Measurements from ENCODE around the gene RASGRP1.

The RASGRP1 gene

DNA sequence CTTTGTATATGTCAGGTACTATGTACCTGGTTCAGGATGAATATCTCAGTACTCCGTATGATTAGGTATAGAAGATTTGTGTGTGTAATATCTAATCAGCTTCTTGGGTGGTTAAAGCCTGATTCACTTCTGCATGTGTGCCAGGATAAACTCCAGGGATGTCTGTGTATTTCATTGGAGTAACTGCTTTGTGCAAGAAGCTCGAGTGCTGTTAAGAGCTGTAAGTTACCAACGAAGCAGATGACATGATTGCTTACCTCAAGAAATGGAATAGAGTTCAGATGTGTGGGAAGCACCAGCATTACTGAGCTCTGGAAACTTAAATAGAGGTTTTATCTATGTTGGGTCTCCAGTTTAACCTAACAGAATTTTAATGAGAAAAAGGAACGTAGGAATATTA lies 87.0 kb downstream of the RASGRP1 start:
- no peaks in the 10 kb centered on the region for H3K4me1 ChIP-seq (ENCODE audit: insufficient read depth, low read length, severe bottlenecking)
- H3K4me2 ChIP-seq (ENCODE audit: low read length): no peak overlapping the region
- no peaks in the 10 kb centered on the region for H3K27me3 ChIP-seq (ENCODE audit: insufficient read depth, low read length)
- no peak overlapping the region for H3K9ac ChIP-seq (ENCODE audit: low read length)
- H4K20me1 ChIP-seq (ENCODE audit: insufficient read depth, low read length): no peaks in the 10 kb centered on the region
- peaks cover 60% of the 10 kb centered on the region for H3K36me3 ChIP-seq (ENCODE audit: insufficient read depth, low read length)
- no peak for TF ChIP-seq EZH2 (IDR thresholded peaks at IDR 0.05; ENCODE audit: borderline replicate concordance, low read length)
- no peak for TF ChIP-seq CTCF (IDR thresholded peaks at IDR 0.05; ENCODE audit: low read length)
- H3K27ac ChIP-seq (ENCODE audit: low read depth, low read length, poor library complexity, severe bottlenecking): no peak overlapping the region
- no peaks in the 10 kb centered on the region for H3K79me2 ChIP-seq (ENCODE audit: insufficient read depth, low read length)
- no peak overlapping the region for H3K4me3 ChIP-seq (ENCODE audit: low read depth, low read length, poor library complexity, severe bottlenecking)
- no peaks in the 10 kb centered on the region for H3F3A ChIP-seq (ENCODE audit: insufficient read depth, low read length)
- H3K9me3 ChIP-seq (ENCODE audit: low read length): no peaks in the 10 kb centered on the region
- no peak overlapping the region for H2AFZ ChIP-seq (ENCODE audit: low read length)
- H3K9me2 ChIP-seq (ENCODE audit: low read depth, low read length): no peaks in the 10 kb centered on the region

DNA sequence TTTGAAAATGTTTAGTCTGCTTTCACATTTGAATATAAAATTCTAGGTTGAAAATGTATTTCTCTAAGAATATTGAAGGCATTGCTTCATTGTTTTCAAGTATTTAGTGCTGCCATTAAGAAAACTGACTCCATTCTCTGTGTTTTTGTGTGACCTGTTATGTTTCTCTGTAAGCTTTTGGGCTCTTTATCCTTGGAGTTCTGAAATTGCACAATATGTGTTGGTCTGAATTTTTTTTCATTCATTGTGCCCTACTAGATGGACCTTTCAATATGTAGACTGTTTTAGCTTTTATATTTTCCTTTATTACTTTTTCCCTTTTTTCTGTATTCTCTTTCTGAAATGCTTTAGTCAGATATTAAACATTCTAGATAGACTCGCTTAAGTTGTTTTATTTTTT lies 88.5 kb downstream of the RASGRP1 start:
- Histone ChIP-seq H2AFZ (ENCODE audit: low read length) (no peak overlapping the region), H3K9me2 (ENCODE audit: low read depth, low read length) (no peaks in the 10 kb centered on the region), H3K79me2 (ENCODE audit: insufficient read depth, low read length) (no peaks in the 10 kb centered on the region), H3K36me3 (ENCODE audit: insufficient read depth, low read length) (peaks cover 53% of the 10 kb centered on the region), H3K27ac (ENCODE audit: low read depth, low read length, poor library complexity, severe bottlenecking) (no peak overlapping the region), H3K9me3 (ENCODE audit: low read length) (no peaks in the 10 kb centered on the region), H3K4me1 (ENCODE audit: insufficient read depth, low read length, severe bottlenecking) (no peaks in the 10 kb centered on the region), H3K9ac (ENCODE audit: low read length) (no peak overlapping the region), H3K4me3 (ENCODE audit: low read depth, low read length, poor library complexity, severe bottlenecking) (no peak overlapping the region), H4K20me1 (ENCODE audit: insufficient read depth, low read length) (no peaks in the 10 kb centered on the region), H3F3A (ENCODE audit: insufficient read depth, low read length) (0 out of 2 replicates have a peak, but pooled peaks cover 3% of the 10 kb centered on the region), H3K27me3 (ENCODE audit: insufficient read depth, low read length) (no peaks in the 10 kb centered on the region), H3K4me2 (ENCODE audit: low read length) (no peak overlapping the region)
- no peak for TF ChIP-seq EZH2 (IDR thresholded peaks at IDR 0.05; ENCODE audit: borderline replicate concordance, low read length)
- TF ChIP-seq CTCF (IDR thresholded peaks at IDR 0.05; ENCODE audit: low read length): no peak

- Histone ChIP-seq H3K36me3 (ENCODE audit: insufficient read depth, low read length) (peaks cover 58% of the 10 kb centered on the region), H4K20me1 (ENCODE audit: insufficient read depth, low read length) (no peaks in the 10 kb centered on the region), H2AFZ (ENCODE audit: low read length) (no peak overlapping the region)
Measured at GRCh38 chr15:38475361-38475760, 89.3 kb downstream of the RASGRP1 start.

More at GRCh38 chr15:38475361-38475760, 89.3 kb downstream of the RASGRP1 start:
- Histone ChIP-seq H3K9me3 (ENCODE audit: low read length) (no peaks in the 10 kb centered on the region), H3K4me2 (ENCODE audit: low read length) (no peak overlapping the region), H3K27ac (ENCODE audit: low read depth, low read length, poor library complexity, severe bottlenecking) (no peak overlapping the region), H3K9ac (ENCODE audit: low read length) (no peak overlapping the region), H3K79me2 (ENCODE audit: insufficient read depth, low read length) (no peaks in the 10 kb centered on the region), H3K27me3 (ENCODE audit: insufficient read depth, low read length) (no peaks in the 10 kb centered on the region), H3K4me3 (ENCODE audit: low read depth, low read length, poor library complexity, severe bottlenecking) (no peak overlapping the region), H3K4me1 (ENCODE audit: insufficient read depth, low read length, severe bottlenecking) (no peaks in the 10 kb centered on the region), H3F3A (ENCODE audit: insufficient read depth, low read length) (0 out of 2 replicates have a peak, but pooled peaks cover 3% of the 10 kb centered on the region), H3K9me2 (ENCODE audit: low read depth, low read length) (no peaks in the 10 kb centered on the region)
- TF ChIP-seq EZH2 (IDR thresholded peaks at IDR 0.05; ENCODE audit: borderline replicate concordance, low read length) (no peak), CTCF (IDR thresholded peaks at IDR 0.05; ENCODE audit: low read length) (no peak)
